ENCODE data around the gene VPS33B. TPM values are rescaled to one million over a fixed set of nuclear protein-coding genes. Genes with fewer than 3 reads are reported as not detected.

VPS33B gene
- total RNA-seq, 4 donors from 2014 or later = 6.7 to 18.7 (median 10.8) TPM

GRCh38 chr15:90979582-90979981 lies 42.8 kb downstream of the VPS33B start:
- in situ Hi-C loops (cut with MboI; ENCODE audit: low pct_ligation_motif_present in 1 of 4, low pct_unique_long_range_greater_than_20kb in 1 of 4, low sequenced_read_pairs in 3 of 4) (no loop called here), intact Hi-C loops (cut with DNase I; ENCODE audit: low total_unique reads) (no loop called here)
- TF ChIP-seq POLR2AphosphoS5 (IDR thresholded peaks at IDR 0.05) = no peak
- no peak for TF ChIP-seq CTCF (IDR thresholded peaks at IDR 0.05)
- TF ChIP-seq EP300 (IDR thresholded peaks at IDR 0.05; ENCODE audit: low read depth) = no peak
- TF ChIP-seq POLR2A (IDR thresholded peaks at IDR 0.05) = no peak
- H3K36me3 ChIP-seq = peaks cover 0 to 3% (median 0%) of the 10 kb centered on the region in 4 donors
- no peaks in the 10 kb centered on the region for H3K9me3 ChIP-seq
- no peaks in the 10 kb centered on the region for H3K4me1 ChIP-seq
- H3K27me3 ChIP-seq = no peaks in the 10 kb centered on the region
- no peak overlapping the region for H3K4me3 ChIP-seq
- DNase-seq = no peak
- 22 to 79% methylated on average over 1 of the region's 1 CpG for WGBS, 2 donors (ENCODE audit: low coverage in 1 of 2)
- no peak overlapping the region for H3K27ac ChIP-seq

GRCh38 chr15:90974216-90974615 lies 48.2 kb downstream of the VPS33B start:
- H3K27me3 ChIP-seq = no peaks in the 10 kb centered on the region
- intact Hi-C loops (cut with DNase I; ENCODE audit: low total_unique reads) = no loop called here
- H3K36me3 ChIP-seq = no peaks in the 10 kb centered on the region
- in situ Hi-C loops (cut with MboI; ENCODE audit: low pct_ligation_motif_present in 1 of 4, low pct_unique_long_range_greater_than_20kb in 1 of 4, low sequenced_read_pairs in 3 of 4) = loop anchor here in 2 of 4 donors (25.0 kb wide), 1 partner anchor 288 kb away; no protein-coding TSS in a partner anchor
- DNase-seq = no peak
- H3K4me1 ChIP-seq = no peaks in the 10 kb centered on the region
- no peak overlapping the region for H3K4me3 ChIP-seq
- no peak overlapping the region for H3K27ac ChIP-seq
- no peak for TF ChIP-seq POLR2A (IDR thresholded peaks at IDR 0.05)
- TF ChIP-seq CTCF (IDR thresholded peaks at IDR 0.05) = no peak
- no peak for TF ChIP-seq EP300 (IDR thresholded peaks at IDR 0.05; ENCODE audit: low read depth)
- no peak for TF ChIP-seq POLR2AphosphoS5 (IDR thresholded peaks at IDR 0.05)
- no peaks in the 10 kb centered on the region for H3K9me3 ChIP-seq
- WGBS, 2 donors (ENCODE audit: low coverage in 1 of 2) = 90 to 98% methylated on average over 18 to 21 of the region's 21 CpGs

- in situ Hi-C loops (cut with MboI; ENCODE audit: low pct_ligation_motif_present in 1 of 4, low pct_unique_long_range_greater_than_20kb in 1 of 4, low sequenced_read_pairs in 3 of 4) = loop anchor here in 2 of 4 donors (25.0 kb wide), 1 partner anchor 290 kb away; no protein-coding TSS in a partner anchor
- Histone ChIP-seq H3K4me1 (no peaks in the 10 kb centered on the region), H3K27me3 (no peaks in the 10 kb centered on the region), H3K4me3 (no peak overlapping the region), H3K27ac (no peak overlapping the region), H3K9me3 (no peaks in the 10 kb centered on the region), H3K36me3 (no peaks in the 10 kb centered on the region)
- intact Hi-C loops (cut with DNase I; ENCODE audit: low total_unique reads) = no loop called here
- TF ChIP-seq EP300 (IDR thresholded peaks at IDR 0.05; ENCODE audit: low read depth) (no peak), POLR2A (IDR thresholded peaks at IDR 0.05) (no peak), CTCF (IDR thresholded peaks at IDR 0.05) (no peak), POLR2AphosphoS5 (IDR thresholded peaks at IDR 0.05) (no peak)
- no peak for DNase-seq
- 83 to 100% methylated on average over 4 to 5 of the region's 5 CpGs for WGBS, 2 donors (ENCODE audit: low coverage in 1 of 2)
These were observed 50.3 kb downstream of the VPS33B start for GRCh38 chr15:90972133-90972532.

GRCh38 chr15:90970274-90970673 lies 52.1 kb downstream of the VPS33B start:
- Histone ChIP-seq H3K36me3 (no peaks in the 10 kb centered on the region), H3K27ac (no peak overlapping the region)
- TF ChIP-seq CTCF (IDR thresholded peaks at IDR 0.05) = no peak
- no peak for TF ChIP-seq EP300 (IDR thresholded peaks at IDR 0.05; ENCODE audit: low read depth)
- no peak for TF ChIP-seq POLR2A (IDR thresholded peaks at IDR 0.05)
- no peak for TF ChIP-seq POLR2AphosphoS5 (IDR thresholded peaks at IDR 0.05)

More at GRCh38 chr15:90970274-90970673, 52.1 kb downstream of the VPS33B start:
- no peak for DNase-seq
- Histone ChIP-seq H3K4me3 (no peak overlapping the region), H3K9me3 (no peaks in the 10 kb centered on the region), H3K27me3 (no peaks in the 10 kb centered on the region), H3K4me1 (no peaks in the 10 kb centered on the region)
- in situ Hi-C loops (cut with MboI; ENCODE audit: low pct_ligation_motif_present in 1 of 4, low pct_unique_long_range_greater_than_20kb in 1 of 4, low sequenced_read_pairs in 3 of 4) = loop anchor here in 2 of 4 donors (25.0 kb wide), 1 partner anchor 292 kb away; no protein-coding TSS in a partner anchor
- intact Hi-C loops (cut with DNase I; ENCODE audit: low total_unique reads) = no loop called here
- 93 to 96% methylated on average over 3 to 7 of the region's 7 CpGs for WGBS, 2 donors (ENCODE audit: low coverage in 1 of 2)

All from transverse colon (tissue), 4 donors.